Activated CD4-positive, alpha-beta T cell treated with anti-CD3 and anti-CD28 coated beads, Interleukin-2, Interleukin-4, amounts not matched to agents 100 ng/mL and 50 ng/mL, durations not matched to agents 16 hours and 8 hours (primary cell): ENCODE data around the gene CLTA.

Experiments used
- DNase-seq: peaks from one replicate; pipeline ENCODE4 v3.0.0-alpha.2; 2020; ENCODE audit warnings: low spot score

Gene CLTA

DNA sequence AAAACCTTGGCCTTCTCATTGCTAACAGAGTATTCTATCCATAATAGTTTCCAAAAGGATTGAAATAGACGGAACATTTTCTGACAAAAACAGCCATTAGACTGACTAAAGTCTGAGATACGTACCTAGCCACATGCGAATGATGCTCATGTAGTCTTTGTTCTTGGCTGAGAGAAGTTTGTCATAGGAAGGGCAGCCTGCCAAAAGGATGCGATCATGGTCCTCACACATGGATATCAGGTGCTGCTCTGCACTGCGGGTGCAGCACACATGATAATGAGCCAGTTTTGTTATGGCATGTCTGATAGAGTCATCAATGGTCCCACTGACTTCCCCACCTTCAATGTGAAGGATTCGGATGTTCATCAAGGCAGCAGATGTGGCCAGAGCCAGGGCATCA, 55.2 kb downstream of the CLTA start:
- DNase-seq, result no peak

DNA sequence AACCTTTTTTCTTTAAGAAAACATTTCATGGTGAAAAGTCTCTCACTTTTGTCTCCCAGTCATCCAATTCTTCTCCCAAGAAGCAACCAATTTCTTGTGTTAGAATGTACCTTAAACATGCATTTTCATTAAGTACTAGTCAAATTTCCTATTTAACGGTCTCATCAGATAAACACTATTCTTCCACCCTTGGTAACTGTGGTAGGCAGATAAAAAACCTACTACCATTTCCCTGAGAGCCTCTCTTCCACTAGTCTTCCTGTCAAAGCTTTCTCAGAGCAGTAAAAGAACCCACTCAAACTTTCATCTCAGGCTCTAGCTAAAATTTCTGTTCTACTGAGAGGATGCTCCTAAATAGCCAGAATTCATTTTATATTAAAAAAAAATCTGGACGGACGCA, 56.6 kb downstream of the CLTA start:
- no peak for DNase-seq

DNA sequence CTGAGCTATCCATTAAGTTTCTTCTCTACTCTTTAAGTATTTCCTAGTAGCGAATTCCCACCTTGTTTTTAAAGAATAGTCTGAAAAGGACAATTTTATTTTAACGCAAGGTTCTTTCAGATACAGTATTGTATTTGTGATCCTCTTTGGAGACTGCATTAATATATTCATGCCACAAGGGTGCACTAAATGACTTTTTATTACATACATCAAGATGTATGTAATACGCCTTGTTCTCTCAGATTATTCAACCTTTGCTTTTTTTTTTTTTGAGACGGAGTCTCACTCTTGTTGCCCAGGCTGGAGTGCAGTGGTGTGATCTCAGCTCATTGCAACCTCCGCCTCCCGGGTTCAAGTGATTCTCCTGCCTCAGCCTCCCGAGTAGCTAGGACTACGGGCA, 57.3 kb downstream of the CLTA start:
- peak; percentile 19 for DNase-seq

DNA sequence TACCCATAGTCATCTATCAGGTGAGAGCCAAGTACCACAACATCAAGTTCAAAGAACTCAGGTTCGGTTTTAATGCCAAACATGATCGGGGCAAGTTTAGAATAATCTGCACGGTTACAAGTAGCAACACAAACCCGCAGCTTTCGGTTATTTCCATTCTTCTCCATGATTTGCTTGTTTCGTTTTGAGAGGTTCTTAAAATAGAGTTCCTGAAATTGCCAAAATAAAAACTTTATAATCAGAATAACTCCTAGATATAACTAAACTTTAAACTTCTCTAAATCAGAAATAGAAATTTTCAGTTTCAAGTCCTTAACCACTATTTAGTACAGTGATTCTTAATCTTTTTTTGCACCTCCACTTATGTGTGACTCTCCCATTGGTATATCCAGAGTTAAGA, 58.5 kb downstream of the CLTA start:
- DNase-seq, result no peak

DNA sequence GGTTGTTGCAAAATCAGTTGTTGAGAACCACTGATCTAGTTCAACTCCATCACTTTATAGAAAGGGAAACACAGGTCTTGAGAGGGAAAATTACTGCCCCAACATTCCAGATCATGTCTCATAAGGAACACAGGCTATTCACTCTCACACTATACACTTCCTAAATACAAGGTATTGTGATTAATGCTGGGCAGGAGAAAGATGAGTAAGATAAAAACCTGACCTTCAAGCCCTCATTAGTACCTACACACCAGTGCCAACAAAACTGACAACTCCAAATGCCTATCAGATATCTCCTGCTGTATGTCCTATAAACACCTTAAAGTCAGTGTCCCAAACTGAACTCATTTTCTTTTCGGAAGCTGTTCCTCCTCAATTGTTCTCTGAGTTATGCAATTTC, 59.4 kb downstream of the CLTA start:
- no peak for DNase-seq

DNA sequence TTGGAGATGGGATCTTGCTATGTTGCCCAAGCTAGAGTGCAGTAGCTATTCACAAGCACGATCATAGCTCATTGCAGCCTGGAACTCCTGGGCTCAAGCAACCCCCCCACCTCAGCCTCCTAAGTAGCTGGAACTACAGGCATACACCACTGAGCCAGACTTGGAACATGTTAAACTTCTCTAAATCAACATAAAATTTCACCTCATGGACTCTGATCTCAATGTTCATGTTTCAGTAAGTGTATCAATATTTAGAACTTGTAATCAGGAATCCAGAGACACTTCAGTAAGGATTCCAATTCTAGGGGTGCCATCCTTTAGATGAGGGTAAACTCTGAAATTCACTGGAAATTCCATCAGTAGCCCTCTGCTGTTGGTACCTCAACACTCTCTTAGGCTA, 60.7 kb downstream of the CLTA start:
- DNase-seq, result no peak

DNA sequence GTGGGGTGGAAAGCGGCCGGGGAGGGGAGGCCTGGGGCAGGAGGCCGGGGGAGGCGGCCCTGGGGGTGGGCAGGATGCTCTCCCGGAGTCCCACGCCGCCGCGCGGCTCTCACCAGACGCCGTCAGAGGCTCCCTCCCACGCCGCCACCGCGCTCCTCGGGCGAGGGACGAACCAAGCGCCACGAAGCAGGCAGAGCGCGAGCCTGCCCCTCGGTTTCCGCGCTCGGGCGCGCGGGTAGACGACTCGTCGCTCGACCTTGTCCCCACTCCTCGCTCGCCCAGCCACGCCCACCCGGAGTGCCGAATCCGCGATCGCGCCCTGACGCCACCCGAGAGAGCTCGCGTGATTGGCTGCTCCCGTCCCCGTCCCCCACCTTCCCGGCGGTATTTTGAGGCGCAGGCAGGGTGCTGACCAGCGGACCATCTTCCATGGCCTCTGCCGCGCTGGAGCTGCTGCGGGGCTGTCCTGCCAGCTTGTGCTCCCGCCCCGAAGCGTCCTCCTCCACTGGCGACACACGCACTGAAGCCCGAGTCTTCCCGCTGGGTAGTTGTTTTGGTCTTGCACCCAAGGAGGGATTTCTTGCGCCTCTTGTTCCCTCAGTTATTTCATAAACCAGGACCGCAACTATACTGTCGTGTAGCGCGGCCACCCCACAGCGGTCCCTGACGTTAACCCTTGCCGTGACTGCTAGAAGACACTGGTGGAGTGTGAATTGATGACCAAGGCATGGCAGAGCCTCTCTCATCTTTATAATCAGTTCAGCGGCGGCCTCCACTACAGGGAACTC, 67.7 kb downstream of the CLTA start, which contains the start of gene GNE:
Gene GNE (minus strand): TSS at position 241 of the 788 bp plus-strand sequence. CDS start 9,093 bp downstream, outside the sequence.
- peak; percentile 98 for DNase-seq

DNA sequence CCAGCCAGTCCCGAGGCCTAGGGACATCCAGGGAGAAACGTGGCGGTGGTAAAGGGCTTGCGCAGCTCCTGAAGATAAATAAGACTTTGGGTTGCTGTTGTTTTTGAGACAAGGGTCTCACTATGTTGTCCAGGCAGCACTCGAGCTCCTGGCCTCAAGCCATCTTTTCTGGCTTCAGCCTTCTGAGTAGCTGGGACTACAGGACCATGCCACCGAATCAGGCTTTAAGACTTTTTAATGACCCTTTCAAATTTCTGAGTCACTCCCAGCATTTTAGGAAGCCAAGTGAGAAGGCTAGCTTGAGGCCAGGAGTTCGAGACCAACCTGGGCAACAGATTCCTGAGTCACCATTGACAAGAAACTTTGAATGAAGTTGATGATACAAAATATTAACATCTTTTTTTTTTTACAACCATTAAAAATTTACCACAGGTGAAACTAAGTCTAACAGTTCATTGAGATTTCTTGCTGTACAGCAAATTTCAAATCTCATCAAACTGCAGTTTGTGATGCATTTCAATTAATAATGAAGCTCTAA, 68.3 kb downstream of the CLTA start:
- DNase-seq, result no peak
